ENCODE data around the gene VPS41.

Gene VPS41

GRCh38 chr7:38756521-38756920 lies 152.5 kb downstream of the VPS41 start (continued):
- TF ChIP-seq ZNF785 (tag by site-specific recombination; IDR thresholded peaks at IDR 0.05), result no peak

- no peak overlapping the region for H3K4me3 ChIP-seq (ENCODE audit: low read depth, low read length)
- ChIA-PET POLR2A (no interaction called here), CTCF (no interaction called here)
- H3K36me3 ChIP-seq (ENCODE audit: control insufficient read depth in 2 of 2, insufficient read depth in 1 of 2, low read length in 2 of 2), result peaks cover 0 to 11% of the 10 kb centered on the region in 2 experiments; a peak in 1 of 3 replicates
- no peaks in the 10 kb centered on the region for H3K9me3 ChIP-seq (ENCODE audit: control insufficient read depth, insufficient read depth, low read depth, low read length)
- H3K27ac ChIP-seq (ENCODE audit: extremely low read depth, low read depth, low read length), result no peak overlapping the region
- H3K4me1 ChIP-seq (ENCODE audit: control insufficient read depth, insufficient read depth, low read length), result no peaks in the 10 kb centered on the region
- TF ChIP-seq ZNF404 (tag by site-specific recombination; IDR thresholded peaks at IDR 0.05) (no peak), ZNF645 (tag by site-specific recombination; IDR thresholded peaks at IDR 0.05) (no peak), IKZF3 (tag by site-specific recombination; IDR thresholded peaks at IDR 0.05) (no peak), ZNF660 (tag by site-specific recombination; IDR thresholded peaks at IDR 0.05) (no peak), ZSCAN23 (tag by site-specific recombination; IDR thresholded peaks at IDR 0.05) (no peak), HOXC10 (CRISPR knock-in tag; IDR thresholded peaks at IDR 0.05) (no peak), KLF10 (tag by site-specific recombination; IDR thresholded peaks at IDR 0.05) (no peak), ZBTB8A (tag by site-specific recombination; IDR thresholded peaks at IDR 0.05) (no peak), ZNF558 (tag by site-specific recombination; IDR thresholded peaks at IDR 0.05) (no peak), ZNF423 (tag by site-specific recombination; IDR thresholded peaks at IDR 0.05) (no peak), ZNF221 (tag by site-specific recombination; IDR thresholded peaks at IDR 0.05; ENCODE audit: borderline replicate concordance) (no peak), ZNF776 (tag by site-specific recombination; IDR thresholded peaks at IDR 0.05; ENCODE audit: borderline replicate concordance) (no peak), ZNF792 (tag by site-specific recombination; IDR thresholded peaks at IDR 0.05) (no peak), ZNF514 (tag by site-specific recombination; IDR thresholded peaks at IDR 0.05) (no peak), ZNF501 (tag by site-specific recombination; IDR thresholded peaks at IDR 0.05) (no peak)
Measured at GRCh38 chr7:38753347-38753746, 155.6 kb downstream of the VPS41 start.

- ChIA-PET CTCF (interaction anchor here (0.6 to 0.8 kb wide), 2 partner anchors 11 to 380 kb away, joined by 4 to 5 read pairs; no protein-coding TSS in a partner anchor), POLR2A (no interaction called here)
- Histone ChIP-seq H3K27ac (ENCODE audit: extremely low read depth, low read depth, low read length) (no peak overlapping the region), H3K4me1 (ENCODE audit: control insufficient read depth, insufficient read depth, low read length) (no peaks in the 10 kb centered on the region), H3K9me3 (ENCODE audit: control insufficient read depth, insufficient read depth, low read depth, low read length) (no peaks in the 10 kb centered on the region), H3K4me3 (ENCODE audit: low read depth, low read length) (no peak overlapping the region), H3K36me3 (ENCODE audit: control insufficient read depth in 2 of 2, insufficient read depth in 1 of 2, low read length in 2 of 2) (peaks cover 0 to 11% of the 10 kb centered on the region in 2 experiments; a peak in 1 of 3 replicates)
- no peak for TF ChIP-seq KLF1 (tag by site-specific recombination; IDR thresholded peaks at IDR 0.05)
- TF ChIP-seq ZNF398 (tag by site-specific recombination; IDR thresholded peaks at IDR 0.05), result no peak
- no peak for TF ChIP-seq ZNF362 (tag by site-specific recombination; IDR thresholded peaks at IDR 0.05)
Measured at GRCh38 chr7:38751416-38751815, 157.6 kb downstream of the VPS41 start.

All from HEK293 (cell line).